C4-2B (cell line): ENCODE data around the gene SSBP1.

Experiments
- CTCF ChIP-seq: fragments of 450-650 bp; conservative IDR thresholded peaks from 2 replicates; pipeline ENCODE4 v1.5.1; 2017; ENCODE audit warnings: mild to moderate bottlenecking
- ZFX ChIP-seq: fragments of 450-650 bp; IDR thresholded peaks from 2 replicates; pipeline ENCODE4 v1.6.1; 2017

GRCh38 chr7:141710301-141710700 is 27.9 kb upstream of the SSBP1 start:
- TF ChIP-seq CTCF = no peak
- no peak for TF ChIP-seq ZFX
